Endothelial cell of umbilical vein (primary cell): Measurements from ENCODE around the gene SH3BGRL3. TPM values are rescaled to one million over a fixed set of nuclear protein-coding genes. Genes with fewer than 3 reads are reported as not detected.
A peak's percentile ranks its signal among the peaks of the same experiment; 100 is the strongest.

Experiments
- BruUV-seq: library from RNA; stranded (reverse); fragments of 400-500 nt; replicated peaks from 2 replicates; lab custom pipeline; 2021; lab: Mats Ljungman, UMichigan
- CTCF ChIA-PET: fragments of 300-600, 350-600 bp; sonication (Branson Sonifier 250); formaldehyde crosslinking; loops from one replicate; lab custom pipeline; 2021; ENCODE audit warnings: antibody characterized with exemption, inconsistent platforms; lab: Charles Lee
- POLR2A ChIA-PET: fragments of 300-600, 350-600 bp; sonication (Branson Sonifier 250); formaldehyde crosslinking; loops from one replicate; lab custom pipeline; 2021; ENCODE audit warnings: antibody characterized with exemption, inconsistent platforms; lab: Charles Lee
- DNase-seq: peaks from one replicate; pipeline ENCODE4 v3.0.0-alpha.2; 2011; ENCODE audit warnings: low read depth, low spot score
- FAIRE-seq: peaks from 2 replicates; lab custom pipeline; 2011; peaks lifted over from hg19 to GRCh38; lab: Jason Lieb, UNC
- H2AFZ ChIP-seq: 2 replicates; pipeline ENCODE4 v1.6.0; 2012; ENCODE audit warnings: low read depth, low read length, control low read depth, inconsistent platforms
- H3K27ac ChIP-seq: 2 replicates; pipeline ENCODE4 v1.5.1; 2011; ENCODE audit warnings: low read depth, mild to moderate bottlenecking, control low read depth, low read length, moderate library complexity; ENCODE audit not compliant: insufficient read depth
- H3K27me3 ChIP-seq, 2 experiments: 2 replicates each; pipeline versions ENCODE4 v1.6.0 to v1.6.1; 2011; ENCODE audit warnings: low read length in 2 of 2, mixed read lengths in 1 of 2; ENCODE audit not compliant: control insufficient read depth in 2 of 2, insufficient read depth in 2 of 2
- H3K36me3 ChIP-seq, 2 experiments: 2 replicates in 1 of 2; 3 replicates in 1 of 2; pipeline ENCODE4 v1.5.1; 2011; ENCODE audit warnings: low read length in 2 of 2, mild to moderate bottlenecking in 1 of 2, moderate library complexity in 1 of 2; ENCODE audit not compliant: control insufficient read depth in 2 of 2, insufficient read depth in 2 of 2; ENCODE audit errors: extremely low read depth in 1 of 2
- H3K4me1 ChIP-seq: 3 replicates; pipeline ENCODE4 v1.5.1; 2011; ENCODE audit warnings: mild to moderate bottlenecking, low read length; ENCODE audit not compliant: control insufficient read depth, insufficient read depth; ENCODE audit errors: extremely low read depth
- H3K4me2 ChIP-seq: 2 replicates; pipeline ENCODE4 v1.6.1; 2011; ENCODE audit warnings: low read length, control low read depth, mixed read lengths; ENCODE audit not compliant: insufficient read depth
- H3K4me3 ChIP-seq, 3 experiments: fragments of 200-600 bp in 1 of 3; sonication (generic), shearing (Covaris generic) in 1 of 3; replicated peaks in 1 of 3; 2 replicates each; pipeline ENCODE4 v1.5.1; 2011 to 2016; ENCODE audit warnings: control low read depth in 3 of 3, low read length in 3 of 3, mild to moderate bottlenecking in 2 of 3, inconsistent platforms in 1 of 3, low read depth in 1 of 3, moderate library complexity in 1 of 3; ENCODE audit not compliant: insufficient read depth in 1 of 3
- H3K79me2 ChIP-seq: 2 replicates; pipeline ENCODE4 v1.6.0; 2012; ENCODE audit warnings: low read length, inconsistent platforms; ENCODE audit not compliant: control insufficient read depth, insufficient read depth
- H3K9ac ChIP-seq: replicated peaks from 2 replicates; pipeline ENCODE3; 2011; ENCODE audit warnings: low read length, control low read depth; ENCODE audit not compliant: insufficient read depth; ENCODE audit errors: extremely low read depth
- H3K9me1 ChIP-seq: replicated peaks from 3 replicates; pipeline ENCODE4 v1.6.0; 2011; ENCODE audit warnings: mild to moderate bottlenecking, low read length; ENCODE audit not compliant: control insufficient read depth, insufficient read depth; ENCODE audit errors: extremely low read depth
- H3K9me3 ChIP-seq: replicated peaks from 2 replicates; pipeline ENCODE4 v1.5.1; 2012; ENCODE audit warnings: low read length, inconsistent platforms; ENCODE audit not compliant: control insufficient read depth, insufficient read depth
- H4K20me1 ChIP-seq: replicated peaks from 2 replicates; pipeline ENCODE3; 2011; ENCODE audit warnings: mild to moderate bottlenecking, low read length; ENCODE audit not compliant: control insufficient read depth, insufficient read depth; ENCODE audit errors: extremely low read depth
- EZH2 ChIP-seq: IDR thresholded peaks from 2 replicates; pipeline ENCODE4 v1.6.1; 2012; ENCODE audit warnings: borderline replicate concordance, low read depth, mild to moderate bottlenecking, moderate library complexity, low read length, inconsistent platforms; ENCODE audit not compliant: severe bottlenecking
- FOS ChIP-seq: IDR thresholded peaks from 2 replicates; pipeline ENCODE4 v1.6.1; 2011; ENCODE audit warnings: mild to moderate bottlenecking, low read length, moderate library complexity, borderline replicate concordance; ENCODE audit not compliant: insufficient read depth
- GATA2 ChIP-seq: IDR thresholded peaks from 2 replicates; pipeline ENCODE4 v1.7.0; 2011; ENCODE audit warnings: low read depth, mild to moderate bottlenecking, moderate library complexity, mixed read lengths, low read length; ENCODE audit not compliant: insufficient read length, insufficient read depth
- JUN ChIP-seq: IDR thresholded peaks from 2 replicates; pipeline ENCODE4 v1.6.1; 2011; ENCODE audit warnings: borderline replicate concordance, low read depth; ENCODE audit not compliant: insufficient read length, insufficient read depth
- MYC ChIP-seq: IDR thresholded peaks from one replicate; pipeline ENCODE4 v1.6.1; 2011; ENCODE audit warnings: mild to moderate bottlenecking, low read depth, low read length
- POLR2A ChIP-seq: IDR thresholded peaks from 2 replicates; pipeline ENCODE4 v1.6.1; 2012; ENCODE audit warnings: low read depth, mild to moderate bottlenecking, control low read depth, low read length
- POLR2AphosphoS5 ChIP-seq: IDR thresholded peaks from 2 replicates; pipeline ENCODE4 v1.6.1; 2012; ENCODE audit warnings: low read depth, mild to moderate bottlenecking, control low read depth, low read length, moderate library complexity; ENCODE audit not compliant: insufficient read depth
- dilution Hi-C: fragments of 300-500 bp; cut with MboI; formaldehyde crosslinking; loops from one replicate; pipeline ENCODE4 v1.15.0; 2019; ENCODE audit warnings: low sequenced_read_pairs; ENCODE audit not compliant: extremely low pct_ligation_motif_present
- intact Hi-C: fragments of 100-400 bp; cut with micrococcal nuclease; formaldehyde crosslinking; loops from one replicate; pipeline ENCODE4 v1.10.0; 2022
- polyA plus RNA-seq, 4 experiments: library from polyadenylated mRNA; depleted of rRNA in 3 of 4; stranded (reverse) in 3 of 4; unstranded in 1 of 4; fragments of >200 nt; gene quantifications; 2 replicates each; pipeline versions ENCODE4 v1.2.1 to v1.2.3, GENCODE V29; 2011 to 2012; ENCODE audit warnings: missing spikeins in 1 of 4
- total RNA-seq: library from RNA; stranded (reverse); gene quantifications from 2 replicates; pipeline ENCODE4 v1.2.3, GENCODE V29; 2021
- TF ChIP-seq, protein P1 (sequence below): IDR thresholded peaks from 2 replicates; pipeline ENCODE4 v1.6.1; 2011; ENCODE audit not compliant: insufficient read depth, insufficient read length
- TF ChIP-seq, protein P2 (sequence below), 2 donors: IDR thresholded peaks; 1 replicate in 1 of 2; 2 replicates in 1 of 2; pipeline ENCODE4 v1.5.1; 2011; ENCODE audit warnings: low read length in 2 of 2, mild to moderate bottlenecking in 2 of 2, moderate library complexity in 2 of 2, control low read depth in 1 of 2, inconsistent platforms in 1 of 2, low read depth in 1 of 2; ENCODE audit not compliant: insufficient read depth in 1 of 2; ENCODE audit errors: extremely low read depth in 1 of 2

The SH3BGRL3 gene
- total and polyA plus RNA-seq, 2 donors (not counting 3 experiments of a cell fraction or from before 2014, with no cell fraction given) = 233 to 344 TPM

DNA sequence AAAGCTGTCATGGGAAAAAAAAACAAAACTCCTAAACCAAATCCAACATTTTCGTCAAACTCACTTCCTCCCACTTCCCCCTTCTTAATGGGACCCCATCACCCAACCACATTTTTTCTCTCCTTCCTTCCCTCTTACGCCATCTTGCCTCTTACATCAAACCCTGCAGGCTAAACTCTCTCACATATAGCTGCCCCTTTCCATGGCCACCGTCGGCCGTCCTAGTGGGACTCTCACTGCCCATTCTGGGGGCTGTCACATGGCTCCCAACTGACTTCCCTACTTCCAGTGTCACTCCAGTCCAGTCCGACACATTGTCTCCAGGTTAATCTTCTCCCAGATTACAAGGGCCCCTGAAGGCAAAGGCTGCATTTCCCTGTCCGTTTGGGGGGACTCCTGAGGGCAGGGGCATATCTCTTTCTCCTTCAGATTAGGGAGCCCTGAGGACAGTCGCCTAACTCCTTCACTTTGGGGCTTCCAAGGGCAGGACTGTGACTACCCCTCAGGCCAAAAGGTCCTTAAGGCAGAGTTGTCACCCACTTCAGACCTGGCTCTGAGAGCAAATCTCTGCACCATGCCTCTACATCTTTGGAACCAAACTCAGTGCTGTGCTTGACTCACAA lies 25.9 kb downstream of the SH3BGRL3 start:
- peak overlapping the region; percentile 9 for H3K27ac ChIP-seq
- peaks cover 10% of the 10 kb centered on the region for H3K4me1 ChIP-seq
- H3K4me2 ChIP-seq = peak overlapping the region; percentile 74
- FAIRE-seq (peak; percentile 49), DNase-seq (peak; percentile 13)
- H3K9me3 ChIP-seq = no peaks in the 10 kb centered on the region
- peak overlapping the region; percentile 69 for H2AFZ ChIP-seq
- peak overlapping the region; percentile 11 to 81 (median 51) for H3K4me3 ChIP-seq
- H3K9me1 ChIP-seq = no peaks in the 10 kb centered on the region
- intact Hi-C loops = loop anchor here (1.0 kb wide), 1 partner anchor 25 kb away; the partner anchor contains the start of gene SH3BGRL3
- no peaks in the 10 kb centered on the region for H4K20me1 ChIP-seq
- no peaks in the 10 kb centered on the region for H3K79me2 ChIP-seq
- no peak for TF ChIP-seq MYC
- TF ChIP-seq POLR2AphosphoS5 = no peak
- no peak for TF ChIP-seq FOS
- no peak for TF ChIP-seq JUN
- TF ChIP-seq, protein P1, sequence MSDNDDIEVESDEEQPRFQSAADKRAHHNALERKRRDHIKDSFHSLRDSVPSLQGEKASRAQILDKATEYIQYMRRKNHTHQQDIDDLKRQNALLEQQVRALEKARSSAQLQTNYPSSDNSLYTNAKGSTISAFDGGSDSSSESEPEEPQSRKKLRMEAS = no peak
- no peak for TF ChIP-seq EZH2
- no peak for TF ChIP-seq POLR2A
- TF ChIP-seq, protein P2, sequence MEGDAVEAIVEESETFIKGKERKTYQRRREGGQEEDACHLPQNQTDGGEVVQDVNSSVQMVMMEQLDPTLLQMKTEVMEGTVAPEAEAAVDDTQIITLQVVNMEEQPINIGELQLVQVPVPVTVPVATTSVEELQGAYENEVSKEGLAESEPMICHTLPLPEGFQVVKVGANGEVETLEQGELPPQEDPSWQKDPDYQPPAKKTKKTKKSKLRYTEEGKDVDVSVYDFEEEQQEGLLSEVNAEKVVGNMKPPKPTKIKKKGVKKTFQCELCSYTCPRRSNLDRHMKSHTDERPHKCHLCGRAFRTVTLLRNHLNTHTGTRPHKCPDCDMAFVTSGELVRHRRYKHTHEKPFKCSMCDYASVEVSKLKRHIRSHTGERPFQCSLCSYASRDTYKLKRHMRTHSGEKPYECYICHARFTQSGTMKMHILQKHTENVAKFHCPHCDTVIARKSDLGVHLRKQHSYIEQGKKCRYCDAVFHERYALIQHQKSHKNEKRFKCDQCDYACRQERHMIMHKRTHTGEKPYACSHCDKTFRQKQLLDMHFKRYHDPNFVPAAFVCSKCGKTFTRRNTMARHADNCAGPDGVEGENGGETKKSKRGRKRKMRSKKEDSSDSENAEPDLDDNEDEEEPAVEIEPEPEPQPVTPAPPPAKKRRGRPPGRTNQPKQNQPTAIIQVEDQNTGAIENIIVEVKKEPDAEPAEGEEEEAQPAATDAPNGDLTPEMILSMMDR (IDR thresholded peaks at IDR 0.05; ENCODE audit: extremely low read depth in 1 of 2, insufficient read depth in 1 of 2, low read depth in 1 of 2, low read length in 2 of 2) = no peak
- no peak for TF ChIP-seq GATA2
- no peaks in the 10 kb centered on the region for H3K27me3 ChIP-seq
- dilution Hi-C loops = no loop called here
- H3K36me3 ChIP-seq = no peaks in the 10 kb centered on the region
- ChIA-PET CTCF (interaction anchor here (1.0 kb wide), 1 partner anchor 11 kb away, joined by 3 read pairs; no protein-coding TSS in a partner anchor), POLR2A (no interaction called here)
- H3K9ac ChIP-seq = peak overlapping the region; percentile 67
- BruUV-seq = TSS peak; percentile 57
